ENCODE data around the gene MEIS1. TPM values are rescaled to one million over a fixed set of nuclear protein-coding genes. Genes with fewer than 3 reads are reported as not detected.
A peak's percentile ranks its signal among the peaks of the same experiment; 100 is the strongest.

The MEIS1 gene
- polyA plus RNA-seq, 1 donor (not counting 4 experiments of a cell fraction or from before 2014, with no cell fraction given): 3.1 TPM

- no peak overlapping the region for H2AFZ ChIP-seq (ENCODE audit: control insufficient read depth, low read length)
- no peak overlapping the region for H3K4me3 ChIP-seq (ENCODE audit: control insufficient read depth in 2 of 3, extremely low read depth in 1 of 3, insufficient read depth in 2 of 3, low read depth in 1 of 3, low read length in 3 of 3)
- TF ChIP-seq EZH2 (IDR thresholded peaks at IDR 0.05; ENCODE audit: low read length) (no peak), CTCF (optimal IDR thresholded peaks at IDR 0.05 in 1 of 3, IDR thresholded peaks at IDR 0.05 in 1 of 3, conservative IDR thresholded peaks at IDR 0.05 in 1 of 3; ENCODE audit: extremely low read depth in 1 of 3, insufficient read depth in 2 of 3, low read length in 3 of 3) (no peak)
- no peaks in the 10 kb centered on the region for H4K20me1 ChIP-seq (ENCODE audit: control insufficient read depth, extremely low read depth, insufficient read depth, low read length)
- FAIRE-seq: no peak
- no peaks in the 10 kb centered on the region for H3K9me3 ChIP-seq (ENCODE audit: control insufficient read depth, low read depth, low read length)
- H3K4me1 ChIP-seq (ENCODE audit: control insufficient read depth, extremely low read depth, insufficient read depth, low read length): peaks cover 22% of the 10 kb centered on the region
- peak overlapping the region; percentile 34 for H3K4me2 ChIP-seq (ENCODE audit: control insufficient read depth, extremely low read depth, insufficient read depth, low read depth, low read length)
- H3K9me1 ChIP-seq (ENCODE audit: control insufficient read depth, extremely low read depth, insufficient read depth, low read length): no peaks in the 10 kb centered on the region
- dilution Hi-C loops (cut with MboI; ENCODE audit: extremely low pct_ligation_motif_present, low sequenced_read_pairs): no loop called here
- no peak overlapping the region for H3K9ac ChIP-seq (ENCODE audit: control insufficient read depth, extremely low read depth, insufficient read depth, low read length)
- H3K79me2 ChIP-seq (ENCODE audit: control insufficient read depth, insufficient read depth, low read length): no peaks in the 10 kb centered on the region
- no peaks in the 10 kb centered on the region for H3K27me3 ChIP-seq (ENCODE audit: control insufficient read depth, extremely low read depth, insufficient read depth, low read length)
- H3K36me3 ChIP-seq (ENCODE audit: control insufficient read depth in 2 of 2, extremely low read depth in 1 of 2, insufficient read depth in 2 of 2, low read length in 2 of 2): no peaks in the 10 kb centered on the region
- DNase-seq (ENCODE audit: low read depth, low spot score): no peak
- no peak overlapping the region for H3K27ac ChIP-seq (ENCODE audit: control insufficient read depth, insufficient read depth, low read length)
Measured at GRCh38 chr2:66550826-66551225, 115.9 kb downstream of the MEIS1 start.

GRCh38 chr2:66553370-66553769 lies 118.4 kb downstream of the MEIS1 start:
- Histone ChIP-seq H3K4me2 (ENCODE audit: control insufficient read depth, extremely low read depth, insufficient read depth, low read depth, low read length) (no peak overlapping the region), H3K9me3 (ENCODE audit: control insufficient read depth, low read depth, low read length) (no peaks in the 10 kb centered on the region), H3K4me3 (ENCODE audit: control insufficient read depth in 2 of 3, extremely low read depth in 1 of 3, insufficient read depth in 2 of 3, low read depth in 1 of 3, low read length in 3 of 3) (no peak overlapping the region), H3K9me1 (ENCODE audit: control insufficient read depth, extremely low read depth, insufficient read depth, low read length) (no peaks in the 10 kb centered on the region), H3K27ac (ENCODE audit: control insufficient read depth, insufficient read depth, low read length) (no peak overlapping the region), H3K27me3 (ENCODE audit: control insufficient read depth, extremely low read depth, insufficient read depth, low read length) (no peaks in the 10 kb centered on the region), H3K4me1 (ENCODE audit: control insufficient read depth, extremely low read depth, insufficient read depth, low read length) (peaks cover 26% of the 10 kb centered on the region), H3K36me3 (ENCODE audit: control insufficient read depth in 2 of 2, extremely low read depth in 1 of 2, insufficient read depth in 2 of 2, low read length in 2 of 2) (no peaks in the 10 kb centered on the region), H2AFZ (ENCODE audit: control insufficient read depth, low read length) (no peak overlapping the region), H3K9ac (ENCODE audit: control insufficient read depth, extremely low read depth, insufficient read depth, low read length) (no peak overlapping the region), H4K20me1 (ENCODE audit: control insufficient read depth, extremely low read depth, insufficient read depth, low read length) (no peaks in the 10 kb centered on the region), H3K79me2 (ENCODE audit: control insufficient read depth, insufficient read depth, low read length) (no peaks in the 10 kb centered on the region)
- FAIRE-seq (no peak), DNase-seq (ENCODE audit: low read depth, low spot score) (no peak)
- TF ChIP-seq CTCF (optimal IDR thresholded peaks at IDR 0.05 in 1 of 3, IDR thresholded peaks at IDR 0.05 in 1 of 3, conservative IDR thresholded peaks at IDR 0.05 in 1 of 3; ENCODE audit: extremely low read depth in 1 of 3, insufficient read depth in 2 of 3, low read length in 3 of 3): no peak
- no peak for TF ChIP-seq EZH2 (IDR thresholded peaks at IDR 0.05; ENCODE audit: low read length)
- dilution Hi-C loops (cut with MboI; ENCODE audit: extremely low pct_ligation_motif_present, low sequenced_read_pairs): no loop called here

Data from keratinocyte (primary cell).